ENCODE measurements around the gene PNMT. TPM values are rescaled to one million over a fixed set of nuclear protein-coding genes. Genes with fewer than 3 reads are reported as not detected.

The PNMT gene
- total RNA-seq, 1 donor from 2014 or later: not detected

DNA sequence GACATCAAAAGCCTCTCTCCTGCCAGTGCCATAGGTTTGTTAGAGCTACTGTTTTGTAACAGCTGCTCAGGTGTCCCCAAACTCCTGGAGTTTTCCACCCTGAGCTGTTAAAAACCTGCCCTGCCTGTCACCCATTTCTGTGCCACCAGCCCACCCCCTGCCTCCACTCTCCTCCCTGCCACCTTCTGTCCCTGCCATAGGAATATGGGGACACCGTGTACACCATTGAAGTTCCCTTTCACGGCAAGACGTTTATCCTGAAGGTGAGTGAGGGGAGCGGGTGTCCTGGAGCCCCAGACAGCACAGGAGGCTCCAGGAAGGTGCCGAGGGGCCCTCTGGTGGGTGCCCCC lies 8.3 kb upstream of the PNMT start:
- no peaks in the 10 kb centered on the region for H3K36me3 Mint-ChIP-seq (ENCODE audit: unreplicated experiment)
- no peak overlapping the region for H3K4me3 Mint-ChIP-seq (ENCODE audit: unreplicated experiment)
- H3K4me1 Mint-ChIP-seq (ENCODE audit: low read depth, unreplicated experiment): peaks cover 5% of the 10 kb centered on the region
- H3K9me3 Mint-ChIP-seq (ENCODE audit: unreplicated experiment): peaks cover 2% of the 10 kb centered on the region
- peaks cover 8% of the 10 kb centered on the region for H3K27me3 Mint-ChIP-seq (ENCODE audit: unreplicated experiment)
- no peak overlapping the region for H3K27ac Mint-ChIP-seq (ENCODE audit: unreplicated experiment)
- TF ChIP-seq, protein P1, sequence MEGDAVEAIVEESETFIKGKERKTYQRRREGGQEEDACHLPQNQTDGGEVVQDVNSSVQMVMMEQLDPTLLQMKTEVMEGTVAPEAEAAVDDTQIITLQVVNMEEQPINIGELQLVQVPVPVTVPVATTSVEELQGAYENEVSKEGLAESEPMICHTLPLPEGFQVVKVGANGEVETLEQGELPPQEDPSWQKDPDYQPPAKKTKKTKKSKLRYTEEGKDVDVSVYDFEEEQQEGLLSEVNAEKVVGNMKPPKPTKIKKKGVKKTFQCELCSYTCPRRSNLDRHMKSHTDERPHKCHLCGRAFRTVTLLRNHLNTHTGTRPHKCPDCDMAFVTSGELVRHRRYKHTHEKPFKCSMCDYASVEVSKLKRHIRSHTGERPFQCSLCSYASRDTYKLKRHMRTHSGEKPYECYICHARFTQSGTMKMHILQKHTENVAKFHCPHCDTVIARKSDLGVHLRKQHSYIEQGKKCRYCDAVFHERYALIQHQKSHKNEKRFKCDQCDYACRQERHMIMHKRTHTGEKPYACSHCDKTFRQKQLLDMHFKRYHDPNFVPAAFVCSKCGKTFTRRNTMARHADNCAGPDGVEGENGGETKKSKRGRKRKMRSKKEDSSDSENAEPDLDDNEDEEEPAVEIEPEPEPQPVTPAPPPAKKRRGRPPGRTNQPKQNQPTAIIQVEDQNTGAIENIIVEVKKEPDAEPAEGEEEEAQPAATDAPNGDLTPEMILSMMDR (IDR thresholded peaks at IDR 0.05; ENCODE audit: partially characterized antibody, unreplicated experiment): no peak
- no peak for DNase-seq

DNA sequence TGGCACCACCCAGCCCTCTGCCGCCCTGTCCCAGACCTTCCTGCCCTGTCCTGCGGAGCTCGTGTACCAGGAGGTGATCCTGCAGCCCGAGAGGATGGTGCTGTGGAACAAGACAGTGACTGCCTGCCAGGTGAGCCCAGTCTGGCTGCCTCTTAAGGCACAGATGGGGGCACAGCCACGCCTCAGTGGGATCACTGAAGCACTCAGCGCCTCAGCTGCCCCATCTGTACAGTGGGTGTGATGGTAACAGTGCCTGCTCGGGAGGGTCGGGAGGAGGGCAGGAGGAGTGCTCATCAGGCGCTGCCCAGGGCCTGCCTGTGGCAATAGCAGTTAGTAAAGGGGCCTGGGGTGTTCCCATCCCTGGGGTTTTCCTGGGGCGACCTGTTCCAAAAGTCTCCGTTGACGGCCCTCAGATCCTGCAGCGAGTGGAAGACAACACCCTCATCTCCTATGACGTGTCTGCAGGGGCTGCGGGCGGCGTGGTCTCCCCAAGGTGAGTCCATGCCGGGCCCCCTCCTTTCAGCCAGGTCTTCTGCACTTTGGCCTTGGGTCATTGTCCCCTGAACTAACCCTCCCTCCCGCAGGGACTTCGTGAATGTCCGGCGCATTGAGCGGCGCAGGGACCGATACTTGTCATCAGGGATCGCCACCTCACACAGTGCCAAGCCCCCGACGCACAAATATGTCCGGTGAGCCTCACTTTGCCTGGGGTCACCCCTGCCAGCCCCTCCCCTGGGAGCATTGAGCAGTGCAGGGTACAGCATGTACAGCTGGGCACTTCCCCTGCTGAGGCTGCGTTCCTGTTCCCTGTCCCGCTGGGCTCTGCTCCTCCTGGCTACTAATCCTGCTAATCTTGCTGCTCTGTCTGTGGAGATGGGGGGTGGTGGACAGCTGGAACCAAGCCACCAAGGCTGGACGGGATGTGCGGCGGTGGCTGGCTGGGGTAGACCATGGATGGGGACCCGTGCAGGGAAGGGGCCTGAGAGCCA lies 7.6 kb upstream of the PNMT start:
- no peak for DNase-seq
- no peaks in the 10 kb centered on the region for H3K36me3 Mint-ChIP-seq (ENCODE audit: unreplicated experiment)
- H3K9me3 Mint-ChIP-seq (ENCODE audit: unreplicated experiment): peaks cover under 1% of the 10 kb centered on the region
- no peak overlapping the region for H3K27ac Mint-ChIP-seq (ENCODE audit: unreplicated experiment)
- peaks cover 3% of the 10 kb centered on the region for H3K27me3 Mint-ChIP-seq (ENCODE audit: unreplicated experiment)
- H3K4me3 Mint-ChIP-seq (ENCODE audit: unreplicated experiment): no peak overlapping the region
- TF ChIP-seq, protein P1 (IDR thresholded peaks at IDR 0.05; ENCODE audit: partially characterized antibody, unreplicated experiment): no peak
- peaks cover 5% of the 10 kb centered on the region for H3K4me1 Mint-ChIP-seq (ENCODE audit: low read depth, unreplicated experiment)

DNA sequence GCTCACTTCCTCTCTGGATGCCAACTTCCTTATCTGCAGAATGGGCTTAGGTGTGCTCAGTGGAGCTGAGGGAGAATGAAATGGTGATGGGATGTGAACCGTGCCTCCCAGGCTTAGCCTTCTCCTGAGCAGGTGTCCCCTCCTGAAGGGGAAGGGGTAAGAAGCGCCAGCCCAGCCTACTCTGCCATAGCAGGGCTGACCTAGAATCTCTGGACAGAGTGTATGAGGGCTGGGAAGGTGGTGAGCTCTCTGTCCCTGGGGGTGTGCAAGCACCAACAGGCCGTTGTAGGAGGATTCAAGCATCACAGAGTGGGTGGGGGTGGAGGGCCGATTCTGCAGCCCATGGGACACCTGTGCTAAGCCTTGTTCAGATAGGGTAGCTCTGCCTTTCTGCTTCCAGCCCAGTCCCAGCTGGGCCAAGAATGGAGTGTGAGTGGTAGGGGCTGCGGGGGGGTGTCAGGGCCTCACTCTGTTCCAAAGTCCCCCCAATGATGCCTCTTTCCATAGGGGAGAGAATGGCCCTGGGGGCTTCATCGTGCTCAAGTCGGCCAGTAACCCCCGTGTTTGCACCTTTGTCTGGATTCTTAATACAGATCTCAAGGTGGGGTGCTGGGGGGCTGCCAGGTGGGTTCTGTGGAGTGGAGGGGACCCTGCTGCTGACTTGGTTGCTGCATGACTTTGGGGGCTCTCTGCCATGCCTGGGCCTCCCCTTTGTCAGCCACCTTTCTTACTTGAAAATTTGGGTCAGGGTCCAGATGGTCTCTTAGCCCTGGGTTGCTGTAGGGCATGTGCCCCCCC lies 6.3 kb upstream of the PNMT start:
- DNase-seq: no peak
- Mint-ChIP-seq H3K27ac (ENCODE audit: unreplicated experiment) (no peak overlapping the region), H3K9me3 (ENCODE audit: unreplicated experiment) (no peaks in the 10 kb centered on the region), H3K36me3 (ENCODE audit: unreplicated experiment) (no peaks in the 10 kb centered on the region), H3K27me3 (ENCODE audit: unreplicated experiment) (peaks cover 4% of the 10 kb centered on the region), H3K4me1 (ENCODE audit: low read depth, unreplicated experiment) (peaks cover 5% of the 10 kb centered on the region), H3K4me3 (ENCODE audit: unreplicated experiment) (no peak overlapping the region)
- TF ChIP-seq, protein P1 (IDR thresholded peaks at IDR 0.05; ENCODE audit: partially characterized antibody, unreplicated experiment): no peak

DNA sequence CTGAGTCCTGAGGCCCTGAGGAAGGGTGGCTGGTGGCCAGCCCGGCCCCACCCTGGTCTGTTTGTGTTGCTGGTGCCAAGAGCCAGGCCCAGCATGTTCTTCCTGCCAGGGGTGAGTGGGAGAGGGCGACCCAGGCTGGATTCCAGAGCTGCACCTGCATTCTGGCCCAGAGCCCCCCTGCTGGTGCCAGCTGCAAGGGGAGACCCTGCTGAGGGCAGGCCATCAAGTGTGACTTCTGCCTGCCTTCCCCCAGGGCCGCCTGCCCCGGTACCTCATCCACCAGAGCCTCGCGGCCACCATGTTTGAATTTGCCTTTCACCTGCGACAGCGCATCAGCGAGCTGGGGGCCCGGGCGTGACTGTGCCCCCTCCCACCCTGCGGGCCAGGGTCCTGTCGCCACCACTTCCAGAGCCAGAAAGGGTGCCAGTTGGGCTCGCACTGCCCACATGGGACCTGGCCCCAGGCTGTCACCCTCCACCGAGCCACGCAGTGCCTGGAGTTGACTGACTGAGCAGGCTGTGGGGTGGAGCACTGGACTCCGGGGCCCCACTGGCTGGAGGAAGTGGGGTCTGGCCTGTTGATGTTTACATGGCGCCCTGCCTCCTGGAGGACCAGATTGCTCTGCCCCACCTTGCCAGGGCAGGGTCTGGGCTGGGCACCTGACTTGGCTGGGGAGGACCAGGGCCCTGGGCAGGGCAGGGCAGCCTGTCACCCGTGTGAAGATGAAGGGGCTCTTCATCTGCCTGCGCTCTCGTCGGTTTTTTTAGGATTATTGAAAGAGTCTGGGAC lies 5.5 kb upstream of the PNMT start:
- Mint-ChIP-seq H3K4me1 (ENCODE audit: low read depth, unreplicated experiment) (peaks cover 5% of the 10 kb centered on the region), H3K4me3 (ENCODE audit: unreplicated experiment) (no peak overlapping the region), H3K27ac (ENCODE audit: unreplicated experiment) (no peak overlapping the region), H3K9me3 (ENCODE audit: unreplicated experiment) (no peaks in the 10 kb centered on the region), H3K36me3 (ENCODE audit: unreplicated experiment) (no peaks in the 10 kb centered on the region), H3K27me3 (ENCODE audit: unreplicated experiment) (peaks cover 5% of the 10 kb centered on the region)
- TF ChIP-seq, protein P1 (IDR thresholded peaks at IDR 0.05; ENCODE audit: partially characterized antibody, unreplicated experiment): no peak
- no peak for DNase-seq

All from glutamatergic neuron (in vitro differentiated cells).